HFF-Myc (cell line): ENCODE results near the gene GALNT13.

Source experiments
- DNase-seq: peaks from one replicate; pipeline ENCODE4 v3.0.0-alpha.2; 2011; ENCODE audit warnings: low read depth; ENCODE audit errors: extremely low read depth
- H3K4me3 ChIP-seq: replicated peaks from 2 replicates; pipeline ENCODE4 v1.5.1; 2011; ENCODE audit warnings: low read depth, mild to moderate bottlenecking, control low read depth, low read length
- CTCF ChIP-seq: IDR thresholded peaks from 2 replicates; pipeline ENCODE4 v1.5.1; 2012; ENCODE audit warnings: mild to moderate bottlenecking, low read depth, low read length, control low read depth; ENCODE audit errors: missing control alignments

The GALNT13 gene

GRCh38 chr2:153866595-153866994 is 5.1 kb upstream of the GALNT13 start:
- no peak overlapping the region for H3K4me3 ChIP-seq
- no peak for DNase-seq
- TF ChIP-seq CTCF: no peak

- TF ChIP-seq CTCF: no peak
- DNase-seq: no peak
- H3K4me3 ChIP-seq: no peak overlapping the region
Observed at GRCh38 chr2:153870308-153870707, 1.4 kb upstream of the GALNT13 start.

GRCh38 chr2:153872311-153873051 is 759 bp downstream of the GALNT13 start:
- no peak overlapping the region for H3K4me3 ChIP-seq
- no peak for DNase-seq
- no peak for TF ChIP-seq CTCF

GRCh38 chr2:153873052-153874048 is 1.6 kb downstream of the GALNT13 start:
- DNase-seq: no peak
- H3K4me3 ChIP-seq: no peak overlapping the region
- no peak for TF ChIP-seq CTCF

GRCh38 chr2:153875801-153876466 is 4.2 kb downstream of the GALNT13 start:
- H3K4me3 ChIP-seq: no peak overlapping the region
- DNase-seq: no peak
- no peak for TF ChIP-seq CTCF

GRCh38 chr2:153880926-153881325 is 9.2 kb downstream of the GALNT13 start:
- no peak for DNase-seq
- TF ChIP-seq CTCF: no peak
- no peak overlapping the region for H3K4me3 ChIP-seq
